Erythroblast (primary cell): Measurements from ENCODE around the gene ECE2.

Experiments
- GATA1 ChIP-seq: IDR thresholded peaks from 2 replicates; pipeline ENCODE4 v1.6.1; 2011; ENCODE audit warnings: low read depth, mild to moderate bottlenecking, control low read depth, low read length, moderate library complexity
- POLR2A ChIP-seq: IDR thresholded peaks from 2 replicates; pipeline ENCODE4 v1.6.1; 2011; ENCODE audit warnings: mild to moderate bottlenecking, low read length

GRCh38 chr3:184277366-184277765 lies 1.5 kb downstream of the ECE2 start:
- TF ChIP-seq POLR2A (no peak), GATA1 (no peak)
